ENCODE data around the gene KLF11.

The KLF11 gene

DNA sequence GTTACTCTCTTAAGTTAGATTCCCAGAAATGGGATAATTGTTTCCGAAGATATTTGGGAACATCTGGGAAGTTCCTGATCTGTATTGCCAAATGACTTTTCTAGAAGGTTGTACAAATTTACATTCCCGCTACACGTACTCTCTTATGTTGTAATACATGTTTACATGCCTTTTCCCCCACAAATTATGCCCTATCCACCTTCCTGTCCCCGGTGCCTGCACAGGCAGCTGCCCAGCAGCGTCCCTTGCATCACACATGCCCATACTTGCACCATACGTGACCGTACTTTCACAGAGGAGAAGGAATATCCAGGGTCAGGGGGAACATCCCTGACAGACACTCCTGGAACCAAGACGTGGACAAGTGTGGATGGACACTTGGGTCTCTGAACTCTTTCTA, 24.2 kb upstream of the KLF11 start:
- Histone ChIP-seq H2BK5ac (ENCODE audit: low read length) (no peak overlapping the region), H3K4me3 (ENCODE audit: low read length) (no peak overlapping the region), H3K79me1 (ENCODE audit: low read length) (no peaks in the 10 kb centered on the region), H3K9ac (ENCODE audit: low read length) (no peak overlapping the region), H4K8ac (ENCODE audit: low read depth, low read length) (no peak overlapping the region), H3K23ac (ENCODE audit: low read length) (no peak overlapping the region), H2BK120ac (ENCODE audit: low read depth, low read length) (no peak overlapping the region), H3K18ac (ENCODE audit: low read length) (no peak overlapping the region), H4K5ac (ENCODE audit: low read length) (no peak overlapping the region), H3K56ac (ENCODE audit: low read length) (no peak overlapping the region), H3K79me2 (ENCODE audit: control insufficient read depth, insufficient read depth, low read length) (no peaks in the 10 kb centered on the region), H3K27me3 (ENCODE audit: insufficient read depth, low read length, poor library complexity) (no peaks in the 10 kb centered on the region), H3K27ac (ENCODE audit: low read depth, low read length) (no peak overlapping the region), H3K36me3 (ENCODE audit: control insufficient read depth, insufficient read depth, low read length) (no peaks in the 10 kb centered on the region), H2AK5ac (ENCODE audit: low read length) (no peak overlapping the region), H3K4me2 (ENCODE audit: low read length) (no peak overlapping the region), H3K4ac (ENCODE audit: low read depth, low read length) (no peak overlapping the region), H2BK15ac (replicated peaks; ENCODE audit: low read depth) (no peak overlapping the region), H3K4me1 (ENCODE audit: control insufficient read depth, low read depth, low read length) (no peaks in the 10 kb centered on the region)
- WGBS (ENCODE audit: extremely low coverage, insufficient coverage, low lambda C conversion rate) = no CpG with 5 or more reads among the region's 8 CpGs
- DNase-seq = no peak

DNA sequence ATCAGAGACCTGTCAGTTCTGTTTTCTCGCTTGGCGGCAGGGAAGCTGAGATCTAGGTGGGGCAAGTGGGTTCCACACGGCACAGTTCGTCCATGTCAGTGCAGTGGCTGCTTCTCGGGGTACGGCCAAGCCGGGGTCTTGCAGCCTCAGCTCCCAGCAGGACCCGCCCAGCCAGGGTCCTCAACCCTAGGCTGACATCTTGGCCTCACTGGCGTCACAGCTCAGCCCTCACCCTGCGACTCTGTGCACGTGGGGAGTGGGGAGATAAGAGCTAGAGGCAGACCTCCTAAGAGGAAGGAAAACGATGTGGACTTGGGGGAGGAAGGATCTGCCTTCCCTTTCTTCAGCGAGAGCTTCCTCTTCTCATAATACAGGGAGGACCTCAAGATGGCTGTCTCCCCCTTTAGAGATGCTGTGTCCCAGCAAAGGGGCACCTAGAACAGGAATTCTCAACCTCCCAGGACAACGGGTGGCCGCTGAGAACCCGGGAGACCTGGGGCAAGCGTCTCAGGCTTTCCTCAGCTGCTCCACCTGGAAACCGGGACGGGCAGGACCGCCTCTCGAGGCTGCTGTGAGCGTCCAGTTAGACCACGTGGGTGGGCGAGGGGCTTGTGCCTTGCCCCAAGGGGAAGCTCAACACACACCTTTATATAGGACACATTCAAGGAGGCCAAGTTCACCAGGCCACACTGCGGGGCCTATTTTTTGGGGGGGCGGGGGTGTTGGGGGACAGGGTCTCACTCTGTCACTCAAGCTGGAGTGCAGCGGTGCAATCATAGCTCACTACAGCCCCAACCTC, 23.5 kb upstream of the KLF11 start:
- Histone ChIP-seq H3K27ac (ENCODE audit: low read depth, low read length) (no peak overlapping the region), H3K23ac (ENCODE audit: low read length) (no peak overlapping the region), H3K4me3 (ENCODE audit: low read length) (no peak overlapping the region), H3K4ac (ENCODE audit: low read depth, low read length) (no peak overlapping the region), H3K9ac (ENCODE audit: low read length) (no peak overlapping the region), H3K79me1 (ENCODE audit: low read length) (no peaks in the 10 kb centered on the region), H2BK120ac (ENCODE audit: low read depth, low read length) (no peak overlapping the region), H3K56ac (ENCODE audit: low read length) (no peak overlapping the region), H2AK5ac (ENCODE audit: low read length) (no peak overlapping the region), H3K79me2 (ENCODE audit: control insufficient read depth, insufficient read depth, low read length) (no peaks in the 10 kb centered on the region), H4K8ac (ENCODE audit: low read depth, low read length) (no peak overlapping the region), H3K4me2 (ENCODE audit: low read length) (no peak overlapping the region), H4K5ac (ENCODE audit: low read length) (no peak overlapping the region), H3K4me1 (ENCODE audit: control insufficient read depth, low read depth, low read length) (no peaks in the 10 kb centered on the region), H3K18ac (ENCODE audit: low read length) (no peak overlapping the region), H2BK15ac (replicated peaks; ENCODE audit: low read depth) (no peak overlapping the region), H3K36me3 (ENCODE audit: control insufficient read depth, insufficient read depth, low read length) (no peaks in the 10 kb centered on the region), H2BK5ac (ENCODE audit: low read length) (no peak overlapping the region), H3K27me3 (ENCODE audit: insufficient read depth, low read length, poor library complexity) (no peaks in the 10 kb centered on the region)
- DNase-seq = no peak
- WGBS (ENCODE audit: extremely low coverage, insufficient coverage, low lambda C conversion rate) = no CpG with 5 or more reads among the region's 27 CpGs

GRCh38 chr2:10022041-10022421, 21.3 kb upstream of the KLF11 start:
- no peak overlapping the region for H3K4me3 ChIP-seq (ENCODE audit: low read length)
- no peak overlapping the region for H2BK120ac ChIP-seq (ENCODE audit: low read depth, low read length)
- no peak overlapping the region for H3K18ac ChIP-seq (ENCODE audit: low read length)
- H3K79me1 ChIP-seq (ENCODE audit: low read length) = no peaks in the 10 kb centered on the region
- no peak overlapping the region for H4K5ac ChIP-seq (ENCODE audit: low read length)
- no peaks in the 10 kb centered on the region for H3K36me3 ChIP-seq (ENCODE audit: control insufficient read depth, insufficient read depth, low read length)
- H4K8ac ChIP-seq (ENCODE audit: low read depth, low read length) = no peak overlapping the region
- H3K23ac ChIP-seq (ENCODE audit: low read length) = no peak overlapping the region
- DNase-seq = no peak
- H3K4me2 ChIP-seq (ENCODE audit: low read length) = no peak overlapping the region
- H2BK15ac ChIP-seq (replicated peaks; ENCODE audit: low read depth) = no peak overlapping the region
- no peak overlapping the region for H3K9ac ChIP-seq (ENCODE audit: low read length)
- H2AK5ac ChIP-seq (ENCODE audit: low read length) = no peak overlapping the region
- H3K56ac ChIP-seq (ENCODE audit: low read length) = no peak overlapping the region
- H2BK5ac ChIP-seq (ENCODE audit: low read length) = no peak overlapping the region
- no peaks in the 10 kb centered on the region for H3K27me3 ChIP-seq (ENCODE audit: insufficient read depth, low read length, poor library complexity)
- H3K4me1 ChIP-seq (ENCODE audit: control insufficient read depth, low read depth, low read length) = no peaks in the 10 kb centered on the region
- H3K79me2 ChIP-seq (ENCODE audit: control insufficient read depth, insufficient read depth, low read length) = no peaks in the 10 kb centered on the region
- no peak overlapping the region for H3K27ac ChIP-seq (ENCODE audit: low read depth, low read length)
- H3K4ac ChIP-seq (ENCODE audit: low read depth, low read length) = no peak overlapping the region
- WGBS (ENCODE audit: extremely low coverage, insufficient coverage, low lambda C conversion rate) = no CpG with 5 or more reads among the region's 16 CpGs

DNA sequence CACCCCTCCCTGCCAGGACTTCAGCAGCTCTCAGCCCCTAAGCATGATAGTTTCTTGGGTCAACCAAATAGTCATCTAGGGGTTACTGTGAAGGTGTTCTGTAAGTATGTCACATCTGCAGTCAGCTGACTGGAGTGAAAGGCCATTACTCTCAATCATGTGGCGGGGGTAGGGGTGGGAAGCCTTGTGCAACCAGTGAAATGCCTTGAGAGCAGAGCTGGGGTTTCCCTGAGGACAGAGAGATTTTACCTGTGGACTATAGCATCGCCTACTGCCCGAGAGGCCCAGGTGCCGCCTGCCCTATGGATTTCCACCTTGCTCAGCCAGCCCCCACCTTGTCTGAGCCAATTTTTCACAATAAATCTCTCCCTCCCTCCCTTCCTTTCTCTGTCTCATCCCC, 20.9 kb upstream of the KLF11 start:
- no peak overlapping the region for H2AK5ac ChIP-seq (ENCODE audit: low read length)
- no peak overlapping the region for H3K4ac ChIP-seq (ENCODE audit: low read depth, low read length)
- H4K5ac ChIP-seq (ENCODE audit: low read length) = no peak overlapping the region
- no peak overlapping the region for H2BK120ac ChIP-seq (ENCODE audit: low read depth, low read length)
- no CpG with 5 or more reads among the region's 4 CpGs for WGBS (ENCODE audit: extremely low coverage, insufficient coverage, low lambda C conversion rate)
- no peak overlapping the region for H3K4me2 ChIP-seq (ENCODE audit: low read length)
- H2BK15ac ChIP-seq (replicated peaks; ENCODE audit: low read depth) = no peak overlapping the region
- no peak overlapping the region for H2BK5ac ChIP-seq (ENCODE audit: low read length)
- no peaks in the 10 kb centered on the region for H3K36me3 ChIP-seq (ENCODE audit: control insufficient read depth, insufficient read depth, low read length)
- DNase-seq = no peak
- no peaks in the 10 kb centered on the region for H3K27me3 ChIP-seq (ENCODE audit: insufficient read depth, low read length, poor library complexity)
- no peak overlapping the region for H3K56ac ChIP-seq (ENCODE audit: low read length)
- H3K4me3 ChIP-seq (ENCODE audit: low read length) = no peak overlapping the region
- no peak overlapping the region for H3K27ac ChIP-seq (ENCODE audit: low read depth, low read length)
- no peaks in the 10 kb centered on the region for H3K79me1 ChIP-seq (ENCODE audit: low read length)
- H3K18ac ChIP-seq (ENCODE audit: low read length) = no peak overlapping the region
- H4K8ac ChIP-seq (ENCODE audit: low read depth, low read length) = no peak overlapping the region
- no peak overlapping the region for H3K9ac ChIP-seq (ENCODE audit: low read length)
- no peaks in the 10 kb centered on the region for H3K79me2 ChIP-seq (ENCODE audit: control insufficient read depth, insufficient read depth, low read length)
- H3K4me1 ChIP-seq (ENCODE audit: control insufficient read depth, low read depth, low read length) = no peaks in the 10 kb centered on the region
- no peak overlapping the region for H3K23ac ChIP-seq (ENCODE audit: low read length)

DNA sequence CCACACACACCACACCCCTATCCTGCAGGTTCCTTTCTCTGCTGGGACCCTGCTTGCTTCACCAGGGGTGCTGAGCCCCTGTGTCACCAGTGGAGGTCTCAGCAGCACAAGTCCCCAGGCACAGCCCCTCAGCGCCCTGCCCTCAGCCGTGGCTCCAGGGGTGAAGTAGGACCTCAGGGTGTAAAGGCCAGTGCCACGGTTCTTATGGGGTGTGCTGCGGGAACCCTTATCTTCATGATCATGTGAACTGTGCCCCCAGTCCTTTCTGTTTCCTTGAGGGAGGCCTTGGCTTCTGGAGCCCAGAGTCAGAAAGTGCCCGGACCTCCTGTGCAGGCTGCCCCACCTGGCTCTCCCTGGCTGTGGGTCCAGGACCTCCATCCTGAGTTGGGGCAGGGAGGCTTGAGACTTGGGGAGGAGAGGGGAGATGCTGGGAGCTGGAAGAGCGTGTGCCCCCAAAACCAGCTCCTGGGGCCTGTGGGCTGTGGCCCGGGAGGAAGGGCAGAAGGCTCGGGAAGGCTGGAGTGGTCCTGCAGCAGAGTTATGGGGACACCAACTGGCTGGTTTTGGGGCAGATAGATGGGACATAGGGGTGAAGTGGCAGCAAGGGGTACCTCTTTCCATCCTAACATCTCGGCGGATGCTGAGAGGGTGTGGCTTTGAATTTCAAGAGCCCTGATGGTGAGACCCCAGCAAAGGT, 20.2 kb upstream of the KLF11 start:
- no peak for DNase-seq
- no peak overlapping the region for H2BK120ac ChIP-seq (ENCODE audit: low read depth, low read length)
- no peak overlapping the region for H3K4me3 ChIP-seq (ENCODE audit: low read length)
- no peak overlapping the region for H3K4ac ChIP-seq (ENCODE audit: low read depth, low read length)
- no peak overlapping the region for H3K27ac ChIP-seq (ENCODE audit: low read depth, low read length)
- no peaks in the 10 kb centered on the region for H3K79me2 ChIP-seq (ENCODE audit: control insufficient read depth, insufficient read depth, low read length)
- H3K27me3 ChIP-seq (ENCODE audit: insufficient read depth, low read length, poor library complexity) = no peaks in the 10 kb centered on the region
- no peaks in the 10 kb centered on the region for H3K79me1 ChIP-seq (ENCODE audit: low read length)
- H3K4me2 ChIP-seq (ENCODE audit: low read length) = no peak overlapping the region
- no peak overlapping the region for H4K8ac ChIP-seq (ENCODE audit: low read depth, low read length)
- no peak overlapping the region for H2BK15ac ChIP-seq (replicated peaks; ENCODE audit: low read depth)
- H3K23ac ChIP-seq (ENCODE audit: low read length) = no peak overlapping the region
- H3K9ac ChIP-seq (ENCODE audit: low read length) = no peak overlapping the region
- WGBS (ENCODE audit: extremely low coverage, insufficient coverage, low lambda C conversion rate) = no CpG with 5 or more reads among the region's 10 CpGs
- no peak overlapping the region for H3K18ac ChIP-seq (ENCODE audit: low read length)
- H2BK5ac ChIP-seq (ENCODE audit: low read length) = no peak overlapping the region
- no peak overlapping the region for H4K5ac ChIP-seq (ENCODE audit: low read length)
- no peaks in the 10 kb centered on the region for H3K36me3 ChIP-seq (ENCODE audit: control insufficient read depth, insufficient read depth, low read length)
- no peak overlapping the region for H2AK5ac ChIP-seq (ENCODE audit: low read length)
- no peaks in the 10 kb centered on the region for H3K4me1 ChIP-seq (ENCODE audit: control insufficient read depth, low read depth, low read length)
- no peak overlapping the region for H3K56ac ChIP-seq (ENCODE audit: low read length)
